Measurements from ENCODE around the gene CDC42BPA. TPM values are rescaled to one million over a fixed set of nuclear protein-coding genes. Genes with fewer than 3 reads are reported as not detected.

Gene CDC42BPA
- total and polyA plus RNA-seq, 2 donors (not counting 1 experiment from before 2014, with no cell fraction given) = 26.4 to 77.1 TPM

- H3K79me2 ChIP-seq (ENCODE audit: control insufficient read depth, insufficient read depth, low read length) = peaks cover 54% of the 10 kb centered on the region
- peak overlapping the region; percentile 92 for H3K4me2 ChIP-seq (ENCODE audit: extremely low read depth, insufficient read depth, low read length)
- H2AFZ ChIP-seq (ENCODE audit: low read length) = no peak overlapping the region
- H3K36me3 ChIP-seq (ENCODE audit: control insufficient read depth, insufficient read depth, low read length) = no peaks in the 10 kb centered on the region
- H3K4me1 ChIP-seq (ENCODE audit: control insufficient read depth, extremely low read depth, insufficient read depth, low read length) = no peaks in the 10 kb centered on the region
- no peaks in the 10 kb centered on the region for H3K9me3 ChIP-seq (ENCODE audit: control insufficient read depth, insufficient read depth, low read depth, low read length)
- TF ChIP-seq EZH2 (IDR thresholded peaks at IDR 0.05; ENCODE audit: low read length, missing control alignments) = no peak
- TF ChIP-seq, protein P1, sequence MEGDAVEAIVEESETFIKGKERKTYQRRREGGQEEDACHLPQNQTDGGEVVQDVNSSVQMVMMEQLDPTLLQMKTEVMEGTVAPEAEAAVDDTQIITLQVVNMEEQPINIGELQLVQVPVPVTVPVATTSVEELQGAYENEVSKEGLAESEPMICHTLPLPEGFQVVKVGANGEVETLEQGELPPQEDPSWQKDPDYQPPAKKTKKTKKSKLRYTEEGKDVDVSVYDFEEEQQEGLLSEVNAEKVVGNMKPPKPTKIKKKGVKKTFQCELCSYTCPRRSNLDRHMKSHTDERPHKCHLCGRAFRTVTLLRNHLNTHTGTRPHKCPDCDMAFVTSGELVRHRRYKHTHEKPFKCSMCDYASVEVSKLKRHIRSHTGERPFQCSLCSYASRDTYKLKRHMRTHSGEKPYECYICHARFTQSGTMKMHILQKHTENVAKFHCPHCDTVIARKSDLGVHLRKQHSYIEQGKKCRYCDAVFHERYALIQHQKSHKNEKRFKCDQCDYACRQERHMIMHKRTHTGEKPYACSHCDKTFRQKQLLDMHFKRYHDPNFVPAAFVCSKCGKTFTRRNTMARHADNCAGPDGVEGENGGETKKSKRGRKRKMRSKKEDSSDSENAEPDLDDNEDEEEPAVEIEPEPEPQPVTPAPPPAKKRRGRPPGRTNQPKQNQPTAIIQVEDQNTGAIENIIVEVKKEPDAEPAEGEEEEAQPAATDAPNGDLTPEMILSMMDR (conservative IDR thresholded peaks at IDR 0.05 in 1 of 2, IDR thresholded peaks at IDR 0.05 in 1 of 2; ENCODE audit: low read depth in 1 of 2, low read length in 2 of 2) = no peak
- H3K27ac ChIP-seq (ENCODE audit: insufficient read depth, low read length) = peak overlapping the region; percentile 80
- peak overlapping the region; percentile 36 for H3K9ac ChIP-seq (ENCODE audit: insufficient read depth, low read length)
- peaks cover 6% of the 10 kb centered on the region for H4K20me1 ChIP-seq (ENCODE audit: control insufficient read depth, extremely low read depth, insufficient read depth, low read length)
- peak overlapping the region; percentile 81 to 94 (median 90) for H3K4me3 ChIP-seq (replicated peaks in 1 of 4; ENCODE audit: control extremely low read depth in 1 of 4, insufficient read depth in 1 of 4, low read depth in 3 of 4, low read length in 4 of 4)
- no peaks in the 10 kb centered on the region for H3K27me3 ChIP-seq (ENCODE audit: control insufficient read depth, insufficient read depth, low read length)
- DNase-seq (ENCODE audit: low read depth in 2 of 2) = peak; percentile 36 to 39
Measured at GRCh38 chr1:227317011-227317451, 1.3 kb downstream of the CDC42BPA start.

GRCh38 chr1:227316456-227316855 is 1.8 kb downstream of the CDC42BPA start:
- Histone ChIP-seq H3K27ac (ENCODE audit: insufficient read depth, low read length) (peak overlapping the region; percentile 80), H3K27me3 (ENCODE audit: control insufficient read depth, insufficient read depth, low read length) (no peaks in the 10 kb centered on the region), H3K36me3 (ENCODE audit: control insufficient read depth, insufficient read depth, low read length) (no peaks in the 10 kb centered on the region), H3K4me2 (ENCODE audit: extremely low read depth, insufficient read depth, low read length) (peak overlapping the region; percentile 92), H4K20me1 (ENCODE audit: control insufficient read depth, extremely low read depth, insufficient read depth, low read length) (peaks cover 6% of the 10 kb centered on the region), H3K9me3 (ENCODE audit: control insufficient read depth, insufficient read depth, low read depth, low read length) (no peaks in the 10 kb centered on the region), H3K4me3 (replicated peaks in 1 of 4; ENCODE audit: control extremely low read depth in 1 of 4, insufficient read depth in 1 of 4, low read depth in 3 of 4, low read length in 4 of 4) (peak overlapping the region; percentile 81 to 94 (median 90)), H3K4me1 (ENCODE audit: control insufficient read depth, extremely low read depth, insufficient read depth, low read length) (no peaks in the 10 kb centered on the region), H3K79me2 (ENCODE audit: control insufficient read depth, insufficient read depth, low read length) (peaks cover 59% of the 10 kb centered on the region), H3K9ac (ENCODE audit: insufficient read depth, low read length) (peak overlapping the region; percentile 50), H2AFZ (ENCODE audit: low read length) (no peak overlapping the region)
- no peak for TF ChIP-seq EZH2 (IDR thresholded peaks at IDR 0.05; ENCODE audit: low read length, missing control alignments)
- TF ChIP-seq, protein P1 (conservative IDR thresholded peaks at IDR 0.05 in 1 of 2, IDR thresholded peaks at IDR 0.05 in 1 of 2; ENCODE audit: low read depth in 1 of 2, low read length in 2 of 2) = no peak
- DNase-seq (ENCODE audit: low read depth in 2 of 2) = no peak

DNA sequence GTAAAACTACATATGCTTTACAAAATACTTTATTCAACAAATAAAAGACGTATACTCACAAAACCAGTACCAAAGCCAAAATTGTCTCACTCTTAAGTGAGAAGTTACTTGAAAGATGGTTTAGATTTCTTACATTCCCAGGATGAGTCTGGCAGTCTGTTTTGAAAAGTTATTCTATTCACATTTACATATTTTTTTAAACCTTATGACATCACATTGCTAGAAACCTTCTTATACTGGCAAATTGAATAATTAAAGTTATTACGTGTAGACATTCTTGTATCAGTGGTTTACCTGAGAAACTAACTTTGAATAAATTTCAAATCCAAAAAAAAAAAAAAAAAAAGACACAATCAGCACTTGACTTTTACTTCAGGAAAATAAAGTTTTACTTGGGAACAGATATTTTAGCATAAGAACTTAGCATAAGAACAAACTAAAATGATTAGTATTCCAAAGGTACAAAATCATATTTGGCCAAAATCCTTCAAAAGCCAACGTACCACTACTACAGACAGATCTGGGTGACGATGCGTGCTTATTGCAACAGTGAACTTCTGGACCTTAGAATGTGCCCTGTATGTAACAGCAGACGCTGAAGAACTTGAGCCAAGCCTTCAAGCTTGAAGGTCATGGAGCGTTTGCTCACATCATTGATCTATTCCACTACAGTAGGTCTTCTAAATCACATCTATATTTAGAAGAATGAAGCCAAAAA is 2.5 kb downstream of the CDC42BPA start:
- Histone ChIP-seq H4K20me1 (ENCODE audit: control insufficient read depth, extremely low read depth, insufficient read depth, low read length) (peaks cover 6% of the 10 kb centered on the region), H3K9me3 (ENCODE audit: control insufficient read depth, insufficient read depth, low read depth, low read length) (no peaks in the 10 kb centered on the region), H2AFZ (ENCODE audit: low read length) (no peak overlapping the region), H3K27ac (ENCODE audit: insufficient read depth, low read length) (peak overlapping the region; percentile 80), H3K27me3 (ENCODE audit: control insufficient read depth, insufficient read depth, low read length) (no peaks in the 10 kb centered on the region), H3K4me3 (replicated peaks in 1 of 4; ENCODE audit: control extremely low read depth in 1 of 4, insufficient read depth in 1 of 4, low read depth in 3 of 4, low read length in 4 of 4) (peak overlapping the region; percentile 81 to 94 (median 90)), H3K36me3 (ENCODE audit: control insufficient read depth, insufficient read depth, low read length) (no peaks in the 10 kb centered on the region), H3K9ac (ENCODE audit: insufficient read depth, low read length) (peak overlapping the region; percentile 50), H3K4me2 (ENCODE audit: extremely low read depth, insufficient read depth, low read length) (peak overlapping the region; percentile 92), H3K4me1 (ENCODE audit: control insufficient read depth, extremely low read depth, insufficient read depth, low read length) (no peaks in the 10 kb centered on the region), H3K79me2 (ENCODE audit: control insufficient read depth, insufficient read depth, low read length) (peaks cover 66% of the 10 kb centered on the region)
- DNase-seq (ENCODE audit: low read depth in 2 of 2) = peak; percentile 64 to 84
- no peak for TF ChIP-seq EZH2 (IDR thresholded peaks at IDR 0.05; ENCODE audit: low read length, missing control alignments)
